ENCODE measurements around the gene RBM15. TPM values are rescaled to one million over a fixed set of nuclear protein-coding genes. Genes with fewer than 3 reads are reported as not detected.

RBM15 gene
- total RNA-seq = 13.9 TPM
- long read RNA-seq, full-length matches to known transcripts = 16 of 21 reads
- long read RNA-seq, partial matches to known transcripts = 1 of 21 reads
- long read RNA-seq, other reads (novel, unspliced or antisense) = 4 of 21 reads

- ATAC-seq (ENCODE audit: poor library complexity) (peak; percentile 82), DNase-seq (peak; percentile 98)
- intact Hi-C loops (cut with DNase I) = no loop called here
Measured at GRCh38 chr1:110338886-110339406, at the start of gene RBM15. TSS of gene RBM15 (plus strand) at chr1:110339377. CDS start at chr1:110339406, 29 bp downstream.

- intact Hi-C loops (cut with DNase I) = no loop called here
- DNase-seq = no peak
Measured at GRCh38 chr1:110291241-110292030, 47.7 kb upstream of the RBM15 start.

GRCh38 chr1:110292031-110292741 is 47.0 kb upstream of the RBM15 start:
- DNase-seq (no peak), ATAC-seq (ENCODE audit: poor library complexity) (no peak)
- intact Hi-C loops (cut with DNase I) = no loop called here

More at GRCh38 chr1:110291241-110292030, 47.7 kb upstream of the RBM15 start:
- no peak for ATAC-seq (ENCODE audit: poor library complexity)

GRCh38 chr1:110293601-110294104 is 45.5 kb upstream of the RBM15 start:
- no peak for DNase-seq
- intact Hi-C loops (cut with DNase I) = no loop called here
- no peak for ATAC-seq (ENCODE audit: poor library complexity)

GRCh38 chr1:110294308-110294707 is 44.9 kb upstream of the RBM15 start:
- intact Hi-C loops (cut with DNase I) = no loop called here
- no peak for DNase-seq
- no peak for ATAC-seq (ENCODE audit: poor library complexity)

GRCh38 chr1:110298991-110299390 is 40.2 kb upstream of the RBM15 start:
- DNase-seq (no peak), ATAC-seq (ENCODE audit: poor library complexity) (no peak)
- intact Hi-C loops (cut with DNase I) = no loop called here

- DNase-seq (no peak), ATAC-seq (ENCODE audit: poor library complexity) (no peak)
- intact Hi-C loops (cut with DNase I) = no loop called here
Measured at GRCh38 chr1:110300412-110301085, 38.6 kb upstream of the RBM15 start.

GRCh38 chr1:110302836-110303235 is 36.3 kb upstream of the RBM15 start:
- intact Hi-C loops (cut with DNase I) = no loop called here
- no peak for ATAC-seq (ENCODE audit: poor library complexity)
- no peak for DNase-seq

- intact Hi-C loops (cut with DNase I) = no loop called here
- no peak for DNase-seq
- ATAC-seq (ENCODE audit: poor library complexity) = no peak
Measured at GRCh38 chr1:110305900-110306420, 33.2 kb upstream of the RBM15 start.

- intact Hi-C loops (cut with DNase I) = no loop called here
- DNase-seq (no peak), ATAC-seq (ENCODE audit: poor library complexity) (no peak)
Measured at GRCh38 chr1:110307239-110307974, 31.8 kb upstream of the RBM15 start.

- ATAC-seq (ENCODE audit: poor library complexity) (no peak), DNase-seq (no peak)
- intact Hi-C loops (cut with DNase I) = no loop called here
Measured at GRCh38 chr1:110308247-110308646, 30.9 kb upstream of the RBM15 start.

- ATAC-seq (ENCODE audit: poor library complexity) (no peak), DNase-seq (no peak)
- intact Hi-C loops (cut with DNase I) = no loop called here
Measured at GRCh38 chr1:110309139-110309538, 30.0 kb upstream of the RBM15 start.

GRCh38 chr1:110309767-110310166 is 29.4 kb upstream of the RBM15 start:
- intact Hi-C loops (cut with DNase I) = no loop called here
- DNase-seq (no peak), ATAC-seq (ENCODE audit: poor library complexity) (no peak)

GRCh38 chr1:110310300-110310699 is 28.9 kb upstream of the RBM15 start:
- ATAC-seq (ENCODE audit: poor library complexity) = peak; percentile 76
- intact Hi-C loops (cut with DNase I) = no loop called here
- peak; percentile 64 for DNase-seq

GRCh38 chr1:110312188-110313121 is 26.7 kb upstream of the RBM15 start:
- peak; percentile 87 for DNase-seq
- ATAC-seq (ENCODE audit: poor library complexity) = peak; percentile 98
- intact Hi-C loops (cut with DNase I) = loop anchor here (2.0 kb wide), 1 partner anchor 104 kb away; no protein-coding TSS in a partner anchor

- intact Hi-C loops (cut with DNase I) = no loop called here
- ATAC-seq (ENCODE audit: poor library complexity) = no peak
- no peak for DNase-seq
Measured at GRCh38 chr1:110316735-110317134, 22.4 kb upstream of the RBM15 start.

GRCh38 chr1:110318046-110318445 is 21.1 kb upstream of the RBM15 start:
- intact Hi-C loops (cut with DNase I) = no loop called here
- no peak for ATAC-seq (ENCODE audit: poor library complexity)
- no peak for DNase-seq

All from Right ventricle myocardium superior (tissue), 1 donor.